ENCODE measurements around the gene POLR3GL. TPM values are rescaled to one million over a fixed set of nuclear protein-coding genes. Genes with fewer than 3 reads are reported as not detected.

POLR3GL gene
- total RNA-seq, 1 experiment from 2014 or later = 9.9 TPM

DNA sequence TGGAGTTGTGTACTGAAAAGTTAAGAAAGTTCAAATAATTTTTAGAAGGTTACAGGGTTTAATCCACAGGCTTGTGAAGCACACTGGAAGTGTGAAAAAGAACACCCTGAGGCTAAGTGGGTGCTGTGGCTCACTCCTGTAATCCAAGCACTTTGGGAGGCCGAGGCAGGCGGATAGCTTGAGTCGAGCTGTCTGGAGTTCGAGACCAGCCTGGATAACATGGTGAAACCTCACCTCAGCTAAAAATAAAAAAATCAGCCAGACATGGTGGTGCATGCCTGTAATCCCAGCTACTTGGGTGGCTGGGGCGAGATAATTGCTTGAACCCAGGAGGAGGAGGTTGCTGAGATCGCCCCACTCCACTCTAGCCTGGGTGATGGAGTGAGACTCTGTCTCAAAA, 22.1 kb downstream of the POLR3GL start:
- intact Hi-C loops (cut with micrococcal nuclease; ENCODE audit: unreplicated experiment) = no loop called here
- Mint-ChIP-seq H3K4me3 (ENCODE audit: low read depth, unreplicated experiment) (no peak overlapping the region), H3K36me3 (ENCODE audit: insufficient read depth, unreplicated experiment) (no peaks in the 10 kb centered on the region), H3K9me3 (ENCODE audit: low read depth, unreplicated experiment) (no peaks in the 10 kb centered on the region), H3K27me3 (ENCODE audit: unreplicated experiment) (no peaks in the 10 kb centered on the region), H3K27ac (ENCODE audit: unreplicated experiment) (no peak overlapping the region), H3K4me1 (ENCODE audit: low read depth, unreplicated experiment) (peaks cover 32% of the 10 kb centered on the region)
- BruUV-seq (replicated peaks) = no TSS peak
- CTCF ChIA-PET = no interaction called here
- no peak for DNase-seq
- TF ChIP-seq, protein P1, sequence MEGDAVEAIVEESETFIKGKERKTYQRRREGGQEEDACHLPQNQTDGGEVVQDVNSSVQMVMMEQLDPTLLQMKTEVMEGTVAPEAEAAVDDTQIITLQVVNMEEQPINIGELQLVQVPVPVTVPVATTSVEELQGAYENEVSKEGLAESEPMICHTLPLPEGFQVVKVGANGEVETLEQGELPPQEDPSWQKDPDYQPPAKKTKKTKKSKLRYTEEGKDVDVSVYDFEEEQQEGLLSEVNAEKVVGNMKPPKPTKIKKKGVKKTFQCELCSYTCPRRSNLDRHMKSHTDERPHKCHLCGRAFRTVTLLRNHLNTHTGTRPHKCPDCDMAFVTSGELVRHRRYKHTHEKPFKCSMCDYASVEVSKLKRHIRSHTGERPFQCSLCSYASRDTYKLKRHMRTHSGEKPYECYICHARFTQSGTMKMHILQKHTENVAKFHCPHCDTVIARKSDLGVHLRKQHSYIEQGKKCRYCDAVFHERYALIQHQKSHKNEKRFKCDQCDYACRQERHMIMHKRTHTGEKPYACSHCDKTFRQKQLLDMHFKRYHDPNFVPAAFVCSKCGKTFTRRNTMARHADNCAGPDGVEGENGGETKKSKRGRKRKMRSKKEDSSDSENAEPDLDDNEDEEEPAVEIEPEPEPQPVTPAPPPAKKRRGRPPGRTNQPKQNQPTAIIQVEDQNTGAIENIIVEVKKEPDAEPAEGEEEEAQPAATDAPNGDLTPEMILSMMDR (IDR thresholded peaks at IDR 0.05; ENCODE audit: unreplicated experiment) = no peak

DNA sequence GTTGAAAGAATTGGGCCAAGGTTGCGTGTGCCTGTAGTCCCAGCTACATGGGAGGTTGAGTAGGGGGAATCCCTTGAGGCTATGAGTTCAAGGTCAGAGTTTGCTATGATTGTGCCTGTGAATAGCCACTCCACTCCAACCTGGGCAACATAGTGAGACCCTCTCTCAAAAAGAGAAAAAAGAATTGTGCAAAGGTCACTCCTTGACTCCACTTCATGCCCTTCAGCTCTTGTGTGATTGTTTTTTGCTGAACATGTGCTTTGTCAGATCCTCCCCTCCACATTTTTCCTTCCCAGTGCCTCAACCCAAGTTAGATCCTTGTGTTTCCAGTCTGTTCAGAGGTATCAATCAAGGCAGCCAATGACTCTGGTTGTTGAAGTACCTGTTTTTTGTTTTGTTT, 23.4 kb downstream of the POLR3GL start:
- TF ChIP-seq, protein P1 (IDR thresholded peaks at IDR 0.05; ENCODE audit: unreplicated experiment) = no peak
- H3K27me3 Mint-ChIP-seq (ENCODE audit: unreplicated experiment) = no peaks in the 10 kb centered on the region
- DNase-seq = no peak
- H3K4me1 Mint-ChIP-seq (ENCODE audit: low read depth, unreplicated experiment) = peaks cover 30% of the 10 kb centered on the region
- no peaks in the 10 kb centered on the region for H3K36me3 Mint-ChIP-seq (ENCODE audit: insufficient read depth, unreplicated experiment)
- CTCF ChIA-PET = interaction anchor here (0.7 kb wide), 1 partner anchor 9 kb away, joined by 3 read pairs; no protein-coding TSS in a partner anchor
- H3K4me3 Mint-ChIP-seq (ENCODE audit: low read depth, unreplicated experiment) = no peak overlapping the region
- no peaks in the 10 kb centered on the region for H3K9me3 Mint-ChIP-seq (ENCODE audit: low read depth, unreplicated experiment)
- BruUV-seq (replicated peaks) = no TSS peak
- H3K27ac Mint-ChIP-seq (ENCODE audit: unreplicated experiment) = no peak overlapping the region
- intact Hi-C loops (cut with micrococcal nuclease; ENCODE audit: unreplicated experiment) = no loop called here

DNA sequence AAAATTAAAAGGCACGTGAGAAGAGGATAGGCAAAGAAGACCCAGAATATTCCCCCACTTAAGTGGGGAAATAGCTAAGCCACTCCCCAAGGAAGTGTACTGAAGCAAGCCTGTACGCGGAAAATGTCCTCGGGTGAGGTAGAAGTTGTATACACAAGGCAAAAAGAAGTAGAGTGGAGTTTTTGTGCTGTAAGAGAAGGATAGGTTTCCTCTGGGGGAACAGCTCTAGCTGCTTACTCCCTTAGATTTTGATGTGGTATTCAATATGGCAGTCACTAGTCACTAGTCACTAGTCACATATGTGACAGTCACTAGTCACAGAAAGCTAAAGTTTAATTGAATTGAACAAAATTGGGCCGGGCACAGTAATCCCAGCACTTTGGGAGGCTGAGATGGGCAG, 24.3 kb downstream of the POLR3GL start:
- CTCF ChIA-PET = interaction anchor here (0.6 to 1.3 kb wide), 2 partner anchors 20 to 25 kb away, joined by 3 to 5 read pairs; no protein-coding TSS in a partner anchor

DNA sequence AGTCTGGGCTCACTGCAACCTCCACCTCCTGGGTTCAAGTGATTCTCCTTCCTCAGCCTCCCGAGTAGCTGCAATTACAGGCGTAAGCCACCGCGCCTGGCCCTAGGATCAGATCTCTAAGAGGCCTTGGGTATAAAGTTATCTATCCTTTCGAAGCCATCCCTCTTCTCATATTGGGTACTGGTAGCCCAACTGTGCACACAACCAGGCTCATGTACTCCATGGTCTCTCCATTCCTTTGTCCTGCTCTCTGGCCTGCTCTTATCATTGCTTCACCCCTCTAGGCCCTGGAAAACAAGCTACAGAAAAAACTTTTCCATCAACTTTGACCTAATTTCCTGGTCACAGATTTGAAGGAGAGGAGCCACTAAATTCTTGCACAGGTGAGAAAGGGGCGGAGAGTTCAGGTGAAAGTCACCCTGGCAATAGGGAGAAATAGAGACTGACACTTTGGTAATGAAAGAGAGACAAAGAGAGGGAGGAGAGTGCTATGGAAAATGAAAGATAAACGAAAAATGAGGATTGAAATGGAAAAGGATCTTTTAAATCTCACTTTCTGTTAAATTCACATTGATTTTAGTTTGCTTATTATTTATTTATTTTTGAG, 25.9 kb downstream of the POLR3GL start:
- CTCF ChIA-PET = interaction anchor here (0.7 to 1.2 kb wide), 2 partner anchors 11 to 44 kb away, joined by 3 to 4 read pairs; no protein-coding TSS in a partner anchor
- H3K36me3 Mint-ChIP-seq (ENCODE audit: insufficient read depth, unreplicated experiment) = no peaks in the 10 kb centered on the region

More for the DNA sequence above, 24.3 kb downstream of the POLR3GL start:
- Mint-ChIP-seq H3K9me3 (ENCODE audit: low read depth, unreplicated experiment) (no peaks in the 10 kb centered on the region), H3K36me3 (ENCODE audit: insufficient read depth, unreplicated experiment) (no peaks in the 10 kb centered on the region), H3K27me3 (ENCODE audit: unreplicated experiment) (no peaks in the 10 kb centered on the region), H3K4me3 (ENCODE audit: low read depth, unreplicated experiment) (no peak overlapping the region), H3K4me1 (ENCODE audit: low read depth, unreplicated experiment) (peaks cover 23% of the 10 kb centered on the region), H3K27ac (ENCODE audit: unreplicated experiment) (no peak overlapping the region)
- no peak for DNase-seq
- no TSS peak for BruUV-seq (replicated peaks)
- intact Hi-C loops (cut with micrococcal nuclease; ENCODE audit: unreplicated experiment) = no loop called here
- TF ChIP-seq, protein P1 (IDR thresholded peaks at IDR 0.05; ENCODE audit: unreplicated experiment) = no peak

More for the DNA sequence above, 25.9 kb downstream of the POLR3GL start:
- no TSS peak for BruUV-seq (replicated peaks)
- Mint-ChIP-seq H3K4me3 (ENCODE audit: low read depth, unreplicated experiment) (no peak overlapping the region), H3K27ac (ENCODE audit: unreplicated experiment) (no peak overlapping the region), H3K4me1 (ENCODE audit: low read depth, unreplicated experiment) (peaks cover 21% of the 10 kb centered on the region), H3K9me3 (ENCODE audit: low read depth, unreplicated experiment) (no peaks in the 10 kb centered on the region), H3K27me3 (ENCODE audit: unreplicated experiment) (no peaks in the 10 kb centered on the region)
- intact Hi-C loops (cut with micrococcal nuclease; ENCODE audit: unreplicated experiment) = no loop called here
- no peak for DNase-seq
- TF ChIP-seq, protein P1 (IDR thresholded peaks at IDR 0.05; ENCODE audit: unreplicated experiment) = no peak
